COLO668 (cell line): Measurements from ENCODE around the gene LIME1.

Experiments
- DNase-seq: peaks from one replicate; lab custom pipeline; 2025; ENCODE audit not compliant: unreplicated experiment; lab: John Stamatoyannopoulos, UW

The LIME1 gene, protein sequence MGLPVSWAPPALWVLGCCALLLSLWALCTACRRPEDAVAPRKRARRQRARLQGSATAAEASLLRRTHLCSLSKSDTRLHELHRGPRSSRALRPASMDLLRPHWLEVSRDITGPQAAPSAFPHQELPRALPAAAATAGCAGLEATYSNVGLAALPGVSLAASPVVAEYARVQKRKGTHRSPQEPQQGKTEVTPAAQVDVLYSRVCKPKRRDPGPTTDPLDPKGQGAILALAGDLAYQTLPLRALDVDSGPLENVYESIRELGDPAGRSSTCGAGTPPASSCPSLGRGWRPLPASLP

DNA sequence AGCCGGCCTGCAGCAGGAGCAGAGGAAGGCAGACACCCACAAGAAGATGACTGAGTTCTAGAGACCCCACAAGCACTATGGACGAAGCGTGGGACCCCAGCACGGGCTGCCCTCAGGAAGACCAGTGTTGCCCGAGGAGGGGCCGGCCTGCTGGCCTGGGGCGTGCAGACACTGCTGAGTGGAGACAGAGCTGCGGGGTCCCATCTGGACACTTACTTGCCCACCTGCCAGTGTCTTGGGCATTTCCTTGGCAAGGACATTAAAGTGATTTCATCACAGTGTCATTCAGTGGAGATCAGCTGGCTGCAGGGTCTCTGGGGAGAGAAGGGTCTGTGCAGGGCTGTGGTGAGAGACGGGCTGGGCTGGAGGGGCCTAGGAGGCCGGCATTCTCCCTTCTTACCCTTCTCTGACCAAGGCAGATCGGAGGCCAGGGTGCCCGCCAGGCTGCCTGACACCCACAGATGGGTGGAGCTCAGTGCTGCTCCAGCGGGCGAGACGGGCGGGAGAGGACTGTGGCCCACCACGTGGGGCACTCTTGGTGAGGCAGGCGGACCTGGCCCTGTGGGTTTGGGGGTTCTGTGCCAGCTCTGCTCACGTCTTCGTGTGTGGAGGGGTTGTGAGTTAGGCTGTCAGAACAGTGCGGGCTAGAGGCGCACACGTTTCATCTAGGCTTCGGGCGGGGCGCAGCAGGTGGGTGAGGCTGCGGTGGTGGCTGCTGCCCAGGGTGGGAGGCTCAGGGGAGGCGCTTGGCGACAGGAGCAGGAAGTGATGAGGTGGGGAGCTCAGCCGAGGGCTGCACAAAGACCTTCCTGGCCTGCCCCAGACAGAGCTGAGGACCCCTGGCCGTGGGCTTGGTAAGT, at the start of gene LIME1:
Gene LIME1 (plus strand): TSS at position 806 of the 860 bp plus-strand sequence. CDS start 886 bp downstream, outside the sequence.
- no peak for DNase-seq

DNA sequence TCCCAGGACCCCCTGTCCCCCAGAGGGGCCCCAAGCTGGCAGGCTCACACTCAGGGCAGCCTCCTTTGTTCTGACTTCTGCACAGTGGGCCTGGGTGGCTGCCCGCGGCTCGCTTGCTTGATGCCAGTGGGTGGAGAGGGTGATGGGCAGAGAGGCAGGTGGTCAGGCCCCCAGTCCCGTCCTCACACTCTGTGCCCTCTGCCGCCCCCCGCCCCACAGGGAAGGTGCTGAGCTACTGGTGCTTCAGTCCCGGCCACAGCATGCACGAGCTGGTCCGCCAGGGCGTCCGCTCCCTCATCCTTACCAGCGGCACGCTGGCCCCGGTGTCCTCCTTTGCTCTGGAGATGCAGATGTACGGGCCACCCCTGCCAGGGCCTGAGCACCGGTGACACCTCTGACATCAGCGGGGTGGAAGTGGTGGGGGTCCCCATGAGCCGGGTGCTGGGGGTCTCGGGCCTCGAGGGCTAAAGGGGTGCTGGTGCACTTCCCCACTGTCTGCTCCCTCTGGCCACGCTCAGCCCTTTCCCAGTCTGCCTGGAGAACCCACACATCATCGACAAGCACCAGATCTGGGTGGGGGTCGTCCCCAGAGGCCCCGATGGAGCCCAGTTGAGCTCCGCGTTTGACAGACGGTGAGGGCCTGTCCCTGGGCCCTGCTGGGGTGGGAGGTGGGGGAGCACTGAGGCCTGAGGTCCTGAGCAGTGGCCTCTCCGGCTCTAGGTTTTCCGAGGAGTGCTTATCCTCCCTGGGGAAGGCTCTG, 48.9 kb upstream of the LIME1 start:
- no peak for DNase-seq

DNA sequence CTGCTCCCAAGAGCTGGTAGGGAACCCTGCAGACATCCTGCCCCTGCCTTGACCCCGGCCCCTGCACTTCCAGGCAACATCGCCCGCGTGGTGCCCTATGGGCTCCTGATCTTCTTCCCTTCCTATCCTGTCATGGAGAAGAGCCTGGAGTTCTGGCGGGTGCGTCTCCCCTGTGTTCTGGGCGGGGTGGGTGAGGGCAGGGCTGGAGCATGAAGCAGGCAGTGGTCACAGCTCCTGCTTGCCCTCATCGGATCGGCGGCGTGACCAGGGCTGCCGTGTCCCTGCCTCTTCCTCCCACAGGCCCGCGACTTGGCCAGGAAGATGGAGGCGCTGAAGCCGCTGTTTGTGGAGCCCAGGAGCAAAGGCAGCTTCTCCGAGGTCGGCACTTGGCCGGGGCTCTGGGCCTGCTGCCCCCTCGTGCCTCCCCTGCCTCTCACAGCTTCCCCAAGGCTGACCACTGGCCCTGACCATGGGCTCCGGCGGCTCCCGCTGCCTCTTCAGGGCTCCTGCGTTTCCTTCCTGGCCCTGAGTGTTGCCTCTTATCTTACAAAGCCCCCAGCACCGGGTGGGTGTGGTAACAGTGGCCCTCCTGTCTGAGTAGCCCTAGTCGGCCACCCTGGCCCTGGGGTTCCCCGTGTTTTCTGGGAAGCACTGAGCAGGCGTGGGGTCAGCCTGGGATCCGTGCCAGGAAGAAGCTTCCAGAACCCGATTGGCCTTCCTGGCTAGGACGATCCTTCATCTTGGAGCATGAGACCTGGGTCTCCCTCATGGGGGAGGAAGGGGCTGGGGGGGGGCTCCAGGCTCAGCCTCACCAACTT, 48.0 kb upstream of the LIME1 start:
- no peak for DNase-seq

DNA sequence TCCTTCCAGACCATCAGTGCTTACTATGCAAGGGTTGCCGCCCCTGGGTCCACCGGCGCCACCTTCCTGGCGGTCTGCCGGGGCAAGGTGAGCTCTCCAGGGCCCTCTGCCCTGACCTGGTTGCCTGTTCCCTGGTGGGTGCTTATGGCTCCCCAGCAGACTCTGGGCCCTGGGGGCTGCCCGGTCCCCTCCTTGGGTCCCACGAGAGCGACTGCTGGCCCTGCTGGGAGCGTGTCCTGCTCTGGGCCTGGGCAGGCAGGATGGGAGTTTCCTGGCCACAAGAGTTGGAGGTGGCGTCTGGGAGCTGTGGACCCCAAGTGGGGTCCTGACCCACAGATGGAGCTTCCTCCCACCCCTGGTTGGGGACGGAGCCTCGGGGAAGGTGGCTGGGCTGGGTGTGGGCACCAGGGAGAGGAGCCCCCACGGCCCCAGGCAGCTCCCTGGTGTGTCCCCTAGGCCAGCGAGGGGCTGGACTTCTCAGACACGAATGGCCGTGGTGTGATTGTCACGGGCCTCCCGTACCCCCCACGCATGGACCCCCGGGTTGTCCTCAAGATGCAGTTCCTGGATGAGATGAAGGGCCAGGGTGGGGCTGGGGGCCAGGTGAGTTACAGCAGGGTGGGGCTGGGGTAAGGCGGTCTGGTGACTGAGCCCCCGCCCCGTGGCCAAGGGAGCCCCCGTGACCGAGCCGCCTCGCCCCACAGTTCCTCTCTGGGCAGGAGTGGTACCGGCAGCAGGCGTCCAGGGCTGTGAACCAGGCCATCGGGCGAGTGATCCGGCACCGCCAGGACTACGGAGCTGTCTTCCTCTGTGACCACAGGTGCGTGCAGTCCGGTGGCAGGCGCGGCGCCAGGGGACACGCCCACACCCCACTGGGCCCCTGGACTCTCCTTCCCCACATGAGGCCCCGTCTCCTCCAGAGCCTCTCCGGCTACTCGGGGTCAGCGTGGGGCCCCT, 47.1 kb upstream of the LIME1 start:
- no peak for DNase-seq

DNA sequence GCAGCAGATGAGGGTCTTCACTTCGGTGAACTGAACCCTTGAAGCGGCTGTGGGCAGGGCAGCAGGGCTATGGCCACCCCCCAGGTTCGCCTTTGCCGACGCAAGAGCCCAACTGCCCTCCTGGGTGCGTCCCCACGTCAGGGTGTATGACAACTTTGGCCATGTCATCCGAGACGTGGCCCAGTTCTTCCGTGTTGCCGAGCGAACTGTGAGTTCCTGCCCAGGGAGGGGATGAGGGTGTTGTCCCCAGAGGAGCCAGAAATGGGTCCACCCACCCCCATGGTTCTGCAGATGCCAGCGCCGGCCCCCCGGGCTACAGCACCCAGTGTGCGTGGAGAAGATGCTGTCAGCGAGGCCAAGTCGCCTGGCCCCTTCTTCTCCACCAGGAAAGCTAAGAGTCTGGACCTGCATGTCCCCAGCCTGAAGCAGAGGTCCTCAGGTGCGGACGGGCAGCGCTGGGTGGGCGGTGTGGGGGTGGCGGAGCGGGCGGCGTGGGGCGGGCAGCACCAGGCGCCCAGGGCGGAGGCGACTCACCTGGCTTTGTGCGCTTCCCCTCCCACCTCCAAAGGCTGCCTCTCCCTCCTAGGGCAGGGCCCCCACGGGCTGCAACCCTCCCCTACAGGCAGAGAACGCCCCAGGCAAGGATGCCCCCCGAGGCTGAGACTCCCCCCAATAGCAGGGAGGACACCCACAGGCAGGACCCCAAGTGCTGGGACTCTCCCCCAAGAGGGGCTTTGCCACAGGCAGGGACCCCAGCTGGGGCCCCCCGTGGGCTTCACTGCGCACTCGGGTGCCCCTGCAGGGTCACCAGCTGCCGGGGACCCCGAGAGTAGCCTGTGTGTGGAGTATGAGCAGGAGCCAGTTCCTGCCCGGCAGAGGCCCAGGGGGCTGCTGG, 46.2 kb upstream of the LIME1 start:
- DNase-seq, result no peak

DNA sequence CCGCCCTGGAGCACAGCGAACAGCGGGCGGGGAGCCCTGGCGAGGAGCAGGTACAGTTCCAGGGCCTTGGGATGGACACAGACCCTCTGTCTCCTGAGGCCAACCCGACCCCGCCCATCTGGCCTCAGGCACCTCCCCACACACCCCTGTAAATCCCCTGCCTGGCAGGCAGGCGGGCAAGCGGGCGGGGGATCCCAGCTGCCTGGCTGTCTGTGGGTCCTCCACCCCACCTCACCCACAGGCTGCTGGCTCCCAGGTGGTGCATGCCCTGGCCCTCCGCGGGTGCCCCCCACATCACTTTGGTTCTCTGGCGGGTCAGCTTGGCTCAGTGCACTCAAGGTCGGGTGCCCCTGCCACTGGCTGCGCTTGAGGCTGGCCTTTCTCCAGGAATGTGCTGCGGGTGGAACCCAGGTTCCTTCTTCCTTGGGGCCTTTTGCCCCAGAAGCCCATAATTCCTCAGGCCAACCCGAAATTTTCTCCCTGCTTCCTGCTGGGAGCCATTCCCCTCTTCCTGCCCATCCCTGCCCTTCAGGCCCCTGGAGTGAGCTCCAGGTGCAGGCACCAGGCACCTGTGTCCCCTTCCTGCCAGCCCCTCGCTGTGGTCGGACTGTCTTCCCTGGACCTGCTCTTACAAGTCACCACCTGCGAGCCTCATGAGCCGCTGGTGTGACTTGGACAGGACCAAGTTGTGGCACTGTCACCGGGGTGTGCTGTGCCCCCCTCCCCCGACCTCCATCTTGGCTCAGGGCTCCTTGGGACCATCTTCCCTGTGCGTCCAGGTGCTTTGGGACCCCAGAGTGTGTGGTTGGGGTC, 45.4 kb upstream of the LIME1 start:
- no peak for DNase-seq

DNA sequence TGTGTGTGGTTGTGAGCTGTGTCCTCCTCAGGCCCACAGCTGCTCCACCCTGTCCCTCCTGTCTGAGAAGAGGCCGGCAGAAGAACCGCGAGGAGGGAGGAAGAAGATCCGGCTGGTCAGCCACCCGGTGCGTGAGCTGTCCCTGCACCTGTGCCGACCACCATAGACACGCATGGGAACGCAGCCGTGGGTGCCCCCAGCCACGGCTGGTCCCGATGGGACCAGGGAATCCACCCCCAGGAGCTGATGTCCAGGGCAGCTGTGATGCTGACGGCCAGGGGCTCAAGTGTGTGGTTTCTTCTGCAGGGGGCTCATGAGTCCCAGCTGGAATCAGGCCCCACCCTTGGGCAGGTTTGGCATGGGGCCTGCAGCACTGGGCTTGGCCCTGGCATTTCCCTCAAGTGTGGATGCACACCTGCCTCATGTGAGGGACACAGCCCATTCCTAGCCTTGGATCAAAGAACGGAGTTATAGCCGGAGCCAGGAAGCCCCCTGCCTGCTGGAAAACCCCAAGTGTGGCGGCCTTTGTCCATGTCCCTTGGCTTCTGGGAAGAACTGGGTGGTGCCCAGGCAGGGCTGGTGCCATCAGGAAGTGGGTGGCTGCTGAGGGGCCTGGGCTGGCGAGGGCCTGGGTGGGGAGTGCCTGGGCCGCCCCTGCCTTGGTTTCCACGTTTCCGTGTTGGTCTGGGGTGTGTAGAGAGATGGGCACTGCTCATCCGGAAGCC, 44.6 kb upstream of the LIME1 start:
- no peak for DNase-seq

DNA sequence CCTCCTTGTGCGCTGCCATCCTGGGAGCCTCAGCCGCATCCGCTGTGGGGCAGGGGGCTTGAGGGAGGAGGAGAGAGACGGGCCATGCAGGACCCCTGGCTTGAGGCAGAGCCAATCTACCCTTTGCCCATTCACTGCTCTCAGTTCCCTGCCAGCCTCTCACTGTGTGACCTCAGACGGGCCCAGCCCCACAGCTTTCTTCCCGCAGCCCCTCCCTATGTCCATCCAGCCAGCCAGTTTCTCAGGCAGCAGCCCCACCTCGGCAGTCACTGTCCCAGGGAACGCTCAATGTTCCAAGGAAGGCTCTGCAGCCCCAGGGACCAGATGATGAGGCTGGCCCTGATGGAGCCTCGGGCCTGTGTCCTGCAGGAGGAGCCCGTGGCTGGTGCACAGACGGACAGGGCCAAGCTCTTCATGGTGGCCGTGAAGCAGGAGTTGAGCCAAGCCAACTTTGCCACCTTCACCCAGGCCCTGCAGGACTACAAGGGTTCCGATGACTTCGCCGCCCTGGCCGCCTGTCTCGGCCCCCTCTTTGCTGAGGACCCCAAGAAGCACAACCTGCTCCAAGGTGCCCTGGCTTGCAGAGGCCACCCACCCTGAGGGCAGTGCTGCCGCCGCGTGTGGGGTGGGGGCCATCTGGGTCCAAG, 43.9 kb upstream of the LIME1 start:
- peak; percentile 29 for DNase-seq

DNA sequence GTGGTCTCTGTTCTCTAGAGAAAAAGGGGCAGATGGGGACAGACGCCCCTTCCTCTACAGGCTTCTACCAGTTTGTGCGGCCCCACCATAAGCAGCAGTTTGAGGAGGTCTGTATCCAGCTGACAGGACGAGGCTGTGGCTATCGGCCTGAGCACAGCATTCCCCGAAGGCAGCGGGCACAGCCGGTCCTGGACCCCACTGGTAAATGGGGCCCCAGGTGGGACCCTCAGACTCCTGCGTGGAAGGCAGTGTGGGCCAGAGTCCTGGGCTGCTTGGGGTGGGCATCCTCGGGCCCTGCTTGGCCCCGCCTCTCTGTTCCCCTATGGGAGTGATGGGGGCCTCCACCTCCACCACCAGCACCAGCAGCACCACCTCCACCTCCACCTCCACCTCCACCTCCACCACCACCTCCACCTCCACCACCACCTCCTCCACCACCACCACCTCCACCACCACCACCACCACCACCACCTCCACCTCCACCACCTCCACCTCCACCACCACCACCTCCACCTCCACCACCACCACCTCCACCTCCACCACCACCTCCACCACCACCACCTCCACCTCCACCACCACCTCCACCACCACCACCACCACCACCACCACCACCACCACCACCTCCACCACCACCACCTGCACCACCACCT, 43.3 kb upstream of the LIME1 start:
- no peak for DNase-seq

DNA sequence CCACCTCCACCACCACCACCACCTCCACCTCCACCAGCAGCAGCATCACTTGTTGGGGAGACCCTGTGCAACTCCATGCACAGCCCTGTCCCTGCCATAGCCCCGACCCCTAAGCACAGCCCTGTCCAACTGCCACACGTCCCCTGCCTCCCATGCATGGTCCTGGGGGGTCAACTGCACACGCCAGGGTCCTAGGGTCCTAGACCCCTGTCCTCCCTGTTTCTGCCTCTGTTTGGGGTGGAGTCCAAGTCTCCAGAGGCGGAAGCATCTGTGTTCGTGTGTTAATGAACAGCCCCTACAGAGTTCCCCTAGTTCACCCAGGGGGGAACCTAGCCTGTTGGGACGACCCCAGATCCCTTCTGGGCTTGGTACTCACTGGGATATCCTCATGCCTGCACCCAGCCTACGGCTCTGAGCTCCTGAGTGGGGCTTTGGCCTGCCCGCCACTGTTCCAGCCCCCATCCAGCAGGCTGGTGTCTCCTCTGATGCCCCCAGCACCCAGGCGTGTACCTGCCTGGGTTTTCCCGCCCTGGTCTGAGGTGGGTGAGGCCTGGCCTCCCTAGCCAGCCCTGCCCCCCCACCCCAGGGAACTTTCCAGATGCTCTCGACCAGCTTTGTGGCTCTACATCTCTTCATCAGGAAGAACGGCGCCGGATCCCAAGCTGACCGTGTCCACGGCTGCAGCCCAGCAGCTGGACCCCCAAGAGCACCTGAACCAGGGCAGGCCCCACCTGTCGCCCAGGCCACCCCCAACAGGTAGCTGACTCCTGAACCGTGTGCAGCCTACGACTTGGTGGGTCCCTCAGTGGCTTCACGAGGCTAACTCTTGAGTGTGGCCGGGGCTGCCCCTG, 42.5 kb upstream of the LIME1 start:
- DNase-seq, result no peak

DNA sequence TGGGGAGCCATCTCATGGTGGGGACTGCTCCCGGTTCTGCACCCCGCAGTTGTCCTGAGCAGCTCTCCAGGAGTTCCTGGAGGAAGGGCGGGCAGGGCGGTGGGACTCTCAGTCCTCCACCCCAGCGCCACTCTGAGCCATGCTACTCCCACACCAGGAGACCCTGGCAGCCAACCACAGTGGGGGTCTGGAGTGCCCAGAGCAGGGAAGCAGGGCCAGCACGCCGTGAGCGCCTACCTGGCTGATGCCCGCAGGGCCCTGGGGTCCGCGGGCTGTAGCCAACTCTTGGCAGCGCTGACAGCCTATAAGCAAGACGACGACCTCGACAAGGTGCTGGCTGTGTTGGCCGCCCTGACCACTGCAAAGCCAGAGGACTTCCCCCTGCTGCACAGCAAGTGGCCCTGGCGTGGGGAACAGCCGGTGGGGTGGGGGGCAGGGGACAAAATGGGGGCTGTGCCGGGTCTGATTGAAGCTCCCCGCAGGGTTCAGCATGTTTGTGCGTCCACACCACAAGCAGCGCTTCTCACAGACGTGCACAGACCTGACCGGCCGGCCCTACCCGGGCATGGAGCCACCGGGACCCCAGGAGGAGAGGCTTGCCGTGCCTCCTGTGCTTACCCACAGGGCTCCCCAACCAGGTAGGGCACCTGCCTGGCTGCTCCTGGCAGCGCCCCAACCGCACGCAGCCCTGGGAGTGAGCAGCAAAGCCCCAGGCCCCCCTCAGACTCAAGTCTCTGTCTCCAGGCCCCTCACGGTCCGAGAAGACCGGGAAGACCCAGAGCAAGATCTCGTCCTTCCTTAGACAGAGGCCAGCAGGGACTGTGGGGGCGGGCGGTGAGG, 41.7 kb upstream of the LIME1 start:
- no peak for DNase-seq

DNA sequence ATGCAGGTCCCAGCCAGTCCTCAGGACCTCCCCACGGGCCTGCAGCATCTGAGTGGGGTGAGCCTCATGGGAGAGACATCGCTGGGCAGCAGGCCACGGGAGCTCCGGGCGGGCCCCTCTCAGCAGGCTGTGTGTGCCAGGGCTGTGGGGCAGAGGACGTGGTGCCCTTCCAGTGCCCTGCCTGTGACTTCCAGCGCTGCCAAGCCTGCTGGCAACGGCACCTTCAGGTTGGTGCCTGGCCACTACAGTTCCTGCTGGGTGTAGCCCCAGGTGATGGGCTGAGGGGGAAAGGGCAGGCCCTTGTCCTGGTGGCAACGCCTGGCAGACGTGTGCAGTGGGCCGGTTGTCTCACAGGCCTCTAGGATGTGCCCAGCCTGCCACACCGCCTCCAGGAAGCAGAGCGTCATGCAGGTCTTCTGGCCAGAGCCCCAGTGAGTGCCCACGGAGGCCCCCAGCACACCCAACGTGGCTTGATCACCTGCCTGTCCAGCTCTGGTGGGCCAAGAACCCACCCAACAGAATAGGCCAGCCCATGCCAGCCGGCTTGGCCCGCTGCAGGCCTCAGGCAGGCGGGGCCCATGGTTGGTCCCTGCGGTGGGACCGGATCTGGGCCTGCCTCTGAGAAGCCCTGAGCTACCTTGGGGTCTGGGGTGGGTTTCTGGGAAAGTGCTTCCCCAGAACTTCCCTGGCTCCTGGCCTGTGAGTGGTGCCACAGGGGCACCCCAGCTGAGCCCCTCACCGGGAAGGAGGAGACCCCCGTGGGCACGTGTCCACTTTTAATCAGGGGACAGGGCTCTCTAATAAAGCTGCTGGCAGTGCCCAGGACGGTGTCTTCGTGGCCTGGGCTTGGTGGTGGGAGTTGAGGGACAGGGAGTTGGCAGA, 40.8 kb upstream of the LIME1 start:
- no peak for DNase-seq

DNA sequence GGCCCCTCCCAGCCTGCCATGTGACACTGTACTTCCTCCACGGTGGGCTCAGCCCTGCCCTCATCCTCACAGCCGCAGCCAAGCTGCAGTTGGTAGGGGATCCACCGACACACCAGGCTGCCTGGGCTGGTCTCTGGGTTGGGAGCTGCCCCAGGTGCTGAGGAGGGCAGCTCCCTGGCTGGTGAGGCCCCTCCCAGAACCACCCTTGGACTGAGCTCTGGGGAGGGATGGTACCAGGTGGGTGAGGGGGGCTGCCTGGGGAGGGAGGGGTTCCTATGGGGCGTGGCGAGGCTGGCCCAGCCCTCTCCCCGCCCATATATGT, 40.2 kb upstream of the LIME1 start:
- no peak for DNase-seq
